TTC549 (cell line): Measurements from ENCODE around the gene RRBP1.

Source experiments
- FAIRE-seq: peaks from 2 replicates; lab custom pipeline; 2012; peaks lifted over from hg19 to GRCh38; lab: Jason Lieb, UNC

RRBP1 gene

DNA sequence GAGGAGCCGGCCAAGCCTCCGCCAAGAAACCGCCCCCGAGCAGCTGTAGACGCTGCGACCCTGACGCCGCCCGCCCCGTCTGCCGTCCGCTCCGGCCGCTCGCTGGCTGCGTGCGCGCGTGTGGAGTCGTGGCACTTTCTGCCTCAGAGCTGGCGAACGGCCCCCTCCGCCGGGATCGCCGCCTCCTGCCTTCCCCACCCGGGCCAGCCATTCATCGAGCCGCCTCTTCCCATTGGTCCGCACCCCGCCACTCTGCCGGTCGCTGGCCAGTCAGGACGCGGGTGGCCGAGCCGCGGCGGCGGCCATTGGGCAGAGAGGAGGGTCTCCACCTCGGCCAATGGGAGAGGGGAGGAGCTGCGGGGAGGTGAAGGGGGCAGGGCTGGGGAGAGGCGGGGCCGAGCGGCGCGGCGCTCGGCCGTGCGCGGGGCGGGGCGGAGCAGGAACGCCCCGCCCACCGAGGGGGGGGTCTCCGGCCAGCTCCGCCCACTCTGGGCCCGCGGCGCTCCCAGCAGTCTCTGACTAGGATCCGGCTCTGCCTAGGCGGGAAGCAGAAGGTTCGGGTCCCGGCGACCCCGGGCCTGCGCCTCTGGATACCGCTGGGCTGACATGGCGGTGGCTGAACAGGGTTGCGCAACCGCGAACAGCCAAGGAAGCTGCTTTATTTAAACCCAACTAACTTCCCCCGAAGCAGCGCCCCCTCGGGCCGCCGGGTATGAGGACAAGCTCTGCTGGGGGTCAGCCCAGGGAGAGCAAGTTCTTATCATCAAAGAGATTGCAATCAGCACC is at the start of gene RRBP1:
Gene RRBP1, minus strand, starts transcription at position 140 of the 786 bp plus-strand sequence. CDS start 21,735 bp downstream, outside the sequence.
- FAIRE-seq, result no peak

GRCh38 chr20:17731233-17731632 is 49.2 kb upstream of the RRBP1 start:
- no peak for FAIRE-seq

- FAIRE-seq, result no peak
These were observed 48.0 kb upstream of the RRBP1 start for GRCh38 chr20:17730071-17730470.

DNA sequence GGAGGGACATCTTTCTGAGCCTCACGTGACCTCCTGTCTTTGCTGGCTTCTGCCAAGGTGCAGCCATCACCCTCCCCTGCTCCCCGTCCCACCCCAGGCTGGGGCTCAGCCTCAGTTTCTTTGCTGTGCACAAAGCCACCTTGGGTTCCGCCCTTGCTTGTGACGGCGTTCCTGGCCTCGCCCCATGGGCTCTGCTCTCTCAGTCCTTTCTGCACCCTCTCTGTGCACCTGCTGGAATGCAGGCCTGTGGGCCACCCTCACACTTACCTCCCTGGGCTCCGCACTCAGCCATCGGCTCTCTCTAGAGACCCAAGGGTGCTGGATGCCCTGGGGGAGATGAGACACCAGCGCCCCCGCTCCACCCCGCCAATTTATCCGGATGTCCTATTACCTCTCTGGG is 46.0 kb upstream of the RRBP1 start:
- FAIRE-seq, result no peak

GRCh38 chr20:17727351-17727750 is 45.3 kb upstream of the RRBP1 start:
- FAIRE-seq, result no peak

DNA sequence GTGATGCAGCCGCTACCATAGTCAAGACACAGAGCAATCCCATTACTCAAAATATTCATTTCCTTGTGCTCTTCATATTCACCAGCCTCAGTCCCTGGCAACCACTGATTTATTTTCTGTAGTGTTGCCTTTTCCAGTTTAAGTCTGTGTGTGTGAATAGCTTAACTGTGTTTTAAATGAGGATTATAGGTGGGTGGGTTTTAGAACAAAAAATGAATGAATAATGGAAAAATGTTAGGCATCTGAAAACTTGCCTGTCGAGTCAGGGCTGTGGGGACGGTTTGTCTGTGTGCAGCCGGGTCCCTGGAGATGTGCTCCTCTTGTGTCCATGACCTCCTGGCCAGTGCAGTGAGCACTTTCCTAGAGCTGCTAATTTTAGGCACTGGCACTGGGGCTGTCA is 44.9 kb upstream of the RRBP1 start:
- no peak for FAIRE-seq

GRCh38 chr20:17725094-17725835 is 43.2 kb upstream of the RRBP1 start:
- no peak for FAIRE-seq

GRCh38 chr20:17723301-17723691 is 41.3 kb upstream of the RRBP1 start:
- FAIRE-seq, result no peak

GRCh38 chr20:17722493-17723300 is 40.7 kb upstream of the RRBP1 start:
- FAIRE-seq, result no peak

DNA sequence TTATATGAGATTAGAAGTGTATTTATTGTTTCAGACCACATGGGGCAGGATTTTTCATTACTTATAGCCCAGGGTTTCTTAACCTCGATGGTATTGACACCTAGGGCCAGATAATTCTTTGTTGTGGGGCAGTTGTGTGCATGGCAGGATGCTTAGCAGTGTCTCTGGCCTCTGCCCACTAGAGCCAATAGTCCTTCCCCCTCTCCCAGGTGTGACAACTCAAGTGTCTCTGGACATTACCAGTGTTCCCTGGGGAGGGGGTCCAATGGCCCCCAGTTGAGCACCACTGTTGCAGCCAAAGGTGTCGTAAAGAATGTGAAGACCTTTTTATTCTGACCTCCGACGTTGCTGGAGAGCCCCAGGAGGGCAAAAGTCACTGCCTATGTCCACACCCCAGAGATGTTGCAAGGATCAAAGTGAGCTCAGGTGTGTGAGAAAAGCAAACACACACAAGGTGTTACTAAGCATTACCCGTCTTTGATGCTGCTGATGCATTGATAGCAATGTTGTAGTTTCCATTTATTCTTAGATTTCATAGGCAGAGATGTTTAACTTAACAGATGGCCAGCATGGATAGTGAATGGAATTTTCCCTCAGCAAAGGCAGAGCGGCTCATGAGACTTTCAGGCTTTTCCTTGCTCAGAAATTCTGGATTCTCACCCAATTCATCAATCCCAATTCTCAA is 39.9 kb upstream of the RRBP1 start:
- FAIRE-seq, result no peak

- FAIRE-seq, result no peak
These were observed 38.7 kb upstream of the RRBP1 start for GRCh38 chr20:17720755-17721154.

- FAIRE-seq, result no peak
These were observed 34.3 kb upstream of the RRBP1 start for GRCh38 chr20:17716331-17716730.

GRCh38 chr20:17715075-17715474 is 33.0 kb upstream of the RRBP1 start:
- no peak for FAIRE-seq

- no peak for FAIRE-seq
These were observed 32.6 kb upstream of the RRBP1 start for GRCh38 chr20:17714597-17714996.

DNA sequence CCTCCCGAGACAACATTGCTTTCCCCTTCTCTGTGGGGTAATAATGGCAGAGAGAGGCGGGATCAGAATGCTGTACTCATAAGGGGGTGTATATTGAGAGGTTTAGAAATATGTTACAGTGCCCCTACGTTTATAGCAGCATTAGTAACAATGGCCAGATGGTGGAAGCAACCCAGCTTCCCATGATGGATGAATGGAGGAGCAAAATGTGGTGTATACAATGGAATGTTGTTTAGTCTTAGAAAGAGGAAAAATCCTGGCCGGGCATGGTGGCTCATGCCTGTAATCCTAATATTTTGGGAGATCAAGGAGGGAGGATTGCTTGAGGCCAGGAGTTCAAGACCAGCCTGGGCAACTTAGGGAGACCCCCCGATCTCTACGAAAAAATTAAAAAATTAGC is 30.7 kb upstream of the RRBP1 start:
- FAIRE-seq, result no peak

DNA sequence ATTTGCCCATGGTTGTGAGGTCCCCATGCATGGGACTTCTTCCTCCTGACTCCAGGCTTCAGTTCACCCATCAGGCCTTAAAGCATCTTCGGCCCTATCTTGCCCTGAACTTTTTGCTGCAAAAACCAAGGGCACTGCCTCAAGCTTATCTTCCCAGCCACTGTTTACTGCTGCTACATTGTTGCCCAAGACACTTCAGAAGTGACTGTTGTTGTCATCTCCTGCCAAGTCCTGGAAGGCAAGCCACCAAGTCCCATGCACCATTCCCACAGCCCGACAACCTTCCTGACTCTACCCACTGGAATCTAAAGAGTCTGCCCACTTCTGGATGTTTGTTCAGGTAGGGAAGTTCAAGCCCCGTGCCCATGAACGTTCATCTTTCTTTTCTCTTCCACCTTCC is 30.2 kb upstream of the RRBP1 start:
- no peak for FAIRE-seq

- FAIRE-seq, result no peak
These were observed 29.2 kb upstream of the RRBP1 start for GRCh38 chr20:17711267-17711627.

- no peak for FAIRE-seq
These were observed 28.6 kb upstream of the RRBP1 start for GRCh38 chr20:17710379-17711266.

DNA sequence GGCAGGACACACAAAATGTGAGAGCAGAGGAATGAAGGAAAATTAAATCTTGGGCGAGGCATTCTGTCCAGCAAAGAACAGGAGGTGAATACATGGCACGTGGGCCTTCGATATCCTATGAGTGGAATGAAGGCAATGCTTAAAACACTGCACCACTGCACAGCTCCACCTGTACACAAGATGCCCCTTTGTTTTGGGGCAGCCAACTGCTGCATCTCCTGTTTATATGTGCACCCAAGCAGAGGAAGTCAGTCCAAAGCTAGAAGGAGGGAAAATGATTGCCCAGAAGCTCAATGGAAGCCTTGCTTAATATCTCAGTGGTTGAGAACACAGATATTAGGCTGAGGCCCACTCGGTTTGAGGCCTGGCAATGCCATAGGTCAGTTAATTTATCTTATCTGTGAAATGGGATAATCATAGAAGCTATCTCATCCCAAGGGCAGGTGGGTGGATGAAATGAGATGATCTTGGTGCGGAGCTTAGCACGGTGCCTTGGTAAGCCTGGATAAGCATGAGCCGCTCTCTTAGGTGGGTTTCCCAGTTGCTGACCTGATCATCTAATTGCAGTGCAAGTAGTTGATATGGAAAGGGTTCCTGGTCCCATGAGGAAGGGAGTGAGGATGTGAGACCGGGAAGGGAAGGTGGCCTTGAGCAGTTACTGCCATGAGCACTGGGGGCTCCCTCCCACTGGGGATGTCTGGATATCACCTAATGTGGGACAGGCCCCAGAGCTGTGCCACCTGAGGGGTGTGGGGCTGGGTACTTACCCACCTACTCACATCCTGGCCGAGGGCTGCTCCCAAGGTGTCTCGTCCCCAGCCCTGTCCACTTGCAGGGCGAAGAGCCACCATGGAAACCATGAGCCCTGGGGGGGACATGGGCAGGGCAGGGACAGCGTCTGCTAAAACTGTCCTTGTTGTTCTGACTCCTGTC is 27.6 kb upstream of the RRBP1 start:
- no peak for FAIRE-seq

DNA sequence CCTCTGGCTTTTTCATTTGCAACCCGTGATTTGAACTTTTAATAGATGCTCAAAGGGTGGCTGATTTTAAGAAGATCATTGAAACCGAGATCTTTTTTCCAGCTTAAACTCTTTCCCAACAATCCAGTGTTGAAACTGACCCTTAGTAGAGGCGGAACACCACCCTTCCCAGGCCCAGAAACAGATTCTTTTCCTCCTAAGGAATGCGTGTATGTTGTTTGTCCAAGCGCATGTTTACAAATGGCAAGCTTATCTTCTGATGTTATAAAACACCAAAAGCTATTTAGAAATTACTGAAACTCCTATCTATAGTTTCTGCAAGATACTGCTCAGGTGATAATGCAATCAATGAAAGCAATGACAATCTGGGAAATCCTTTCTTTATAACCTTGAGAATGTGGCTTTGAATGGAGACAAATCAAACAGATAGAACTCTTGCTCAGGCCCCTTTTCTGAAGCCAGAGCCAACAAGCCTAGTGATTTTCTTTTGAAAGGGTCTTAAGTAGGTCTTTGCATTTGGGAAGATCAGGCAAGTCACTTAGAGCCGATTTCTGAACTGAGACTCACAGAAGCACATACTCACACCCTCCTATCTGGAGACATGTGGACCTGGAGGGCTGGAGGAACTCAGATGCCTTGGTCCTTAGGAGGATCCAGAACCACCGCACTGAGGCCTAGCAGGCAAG is 26.8 kb upstream of the RRBP1 start:
- no peak for FAIRE-seq
